T47D (cell line): ENCODE data around the gene FGF11.

Experiments used
- DNase-seq, 2 experiments: peaks; one replicate each; pipeline versions ENCODE4 v3.0.0 to v3.0.0-alpha.2; 2011 to 2012; ENCODE audit warnings: low read depth in 1 of 2, low spot score in 1 of 2
- JUND ChIP-seq: IDR thresholded peaks from 2 replicates; pipeline ENCODE4 v1.6.1; 2012; ENCODE audit warnings: low read depth
- in situ Hi-C: cut with HindIII; loops from 2 replicates; pipeline ENCODE4 v1.10.0; 2016; ENCODE audit warnings: low sequenced_read_pairs, low pct_unique_long_range_greater_than_20kb

Gene FGF11

DNA sequence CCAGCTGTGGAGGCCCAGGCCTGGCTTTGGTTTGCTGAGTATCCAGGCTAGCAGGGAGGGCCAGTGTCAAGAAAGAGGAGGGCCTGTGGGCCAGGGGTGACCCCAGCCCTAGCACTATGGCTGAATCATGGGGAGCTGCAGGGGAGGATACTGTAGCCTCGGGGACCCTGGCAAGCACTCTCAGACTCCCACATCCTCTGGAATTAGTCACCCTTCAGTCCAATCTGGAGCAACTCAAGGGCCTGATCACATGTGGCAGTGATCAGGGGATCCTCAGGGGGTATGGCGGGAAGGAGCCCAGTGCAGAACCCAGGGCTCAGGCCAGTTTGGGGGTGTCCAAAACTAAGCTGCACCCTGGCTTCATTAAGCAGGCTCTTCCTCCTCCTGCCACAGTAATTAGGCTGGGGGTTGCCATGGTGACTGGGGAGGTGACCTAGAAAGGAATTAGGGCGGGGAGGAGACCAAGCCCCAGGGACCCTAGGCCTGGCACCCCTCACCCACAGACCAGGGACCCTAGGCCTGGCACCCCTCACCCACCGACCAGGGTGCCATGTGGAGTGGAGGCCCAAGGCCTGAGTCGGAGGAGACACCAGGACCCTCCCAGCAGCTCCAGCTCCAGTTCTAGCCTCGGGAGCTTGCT, 25.8 kb upstream of the FGF11 start:
- DNase-seq = no peak
- in situ Hi-C loops = no loop called here
- no peak for TF ChIP-seq JUND

DNA sequence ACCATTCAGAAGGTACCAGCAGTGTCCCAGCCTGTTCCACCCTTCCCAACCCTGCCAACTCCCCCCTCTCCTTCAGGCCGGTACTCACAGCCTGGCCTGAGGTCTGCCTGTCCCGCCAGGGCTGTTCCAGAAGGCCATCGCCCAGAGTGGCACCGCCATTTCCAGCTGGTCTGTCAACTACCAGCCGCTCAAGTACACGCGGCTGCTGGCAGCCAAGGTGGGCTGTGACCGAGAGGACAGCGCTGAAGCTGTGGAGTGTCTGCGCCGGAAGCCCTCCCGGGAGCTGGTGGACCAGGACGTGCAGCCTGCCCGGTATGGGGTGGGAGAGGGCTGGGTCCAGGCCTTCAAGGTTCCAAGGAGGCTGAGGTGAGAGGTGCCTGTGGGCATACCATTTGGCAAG, 24.5 kb upstream of the FGF11 start:
- no peak for TF ChIP-seq JUND
- in situ Hi-C loops = no loop called here

DNA sequence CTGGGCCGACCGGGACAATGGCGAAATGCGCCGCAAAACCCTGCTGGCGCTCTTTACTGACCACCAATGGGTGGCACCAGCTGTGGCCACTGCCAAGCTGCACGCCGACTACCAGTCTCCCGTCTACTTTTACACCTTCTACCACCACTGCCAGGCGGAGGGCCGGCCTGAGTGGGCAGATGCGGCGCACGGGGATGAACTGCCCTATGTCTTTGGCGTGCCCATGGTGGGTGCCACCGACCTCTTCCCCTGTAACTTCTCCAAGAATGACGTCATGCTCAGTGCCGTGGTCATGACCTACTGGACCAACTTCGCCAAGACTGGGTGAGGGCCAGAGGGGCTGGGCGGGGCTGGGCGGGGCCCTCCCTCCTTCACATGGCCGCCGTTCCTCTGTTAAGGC, 23.5 kb upstream of the FGF11 start:
- TF ChIP-seq JUND = no peak
- in situ Hi-C loops = no loop called here
- no peak for DNase-seq

More for the DNA sequence above, 24.5 kb upstream of the FGF11 start:
- DNase-seq = no peak

DNA sequence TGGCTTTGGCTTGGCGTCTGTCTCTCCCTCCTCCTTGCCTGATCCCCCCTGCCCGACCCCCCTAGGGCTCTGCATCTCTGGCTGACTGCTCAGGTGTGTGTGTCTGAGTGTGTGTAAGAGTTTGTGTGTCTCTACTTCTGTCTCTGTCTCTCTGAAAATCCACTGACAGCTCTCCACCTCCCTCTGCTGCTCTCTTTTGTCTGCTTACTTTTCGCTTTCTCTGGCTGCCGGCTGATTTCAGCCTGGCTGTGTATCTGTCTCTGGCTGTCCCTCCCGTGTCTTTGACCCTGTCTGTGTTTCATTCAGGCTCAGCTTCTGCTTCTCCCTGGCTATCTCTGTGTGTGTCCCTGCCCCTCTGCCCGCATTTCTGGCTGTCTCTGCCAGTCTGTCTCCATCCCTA, 23.0 kb upstream of the FGF11 start:
- no peak for TF ChIP-seq JUND
- peak in 1 of 2 experiments; percentile 22 for DNase-seq
- in situ Hi-C loops = no loop called here

DNA sequence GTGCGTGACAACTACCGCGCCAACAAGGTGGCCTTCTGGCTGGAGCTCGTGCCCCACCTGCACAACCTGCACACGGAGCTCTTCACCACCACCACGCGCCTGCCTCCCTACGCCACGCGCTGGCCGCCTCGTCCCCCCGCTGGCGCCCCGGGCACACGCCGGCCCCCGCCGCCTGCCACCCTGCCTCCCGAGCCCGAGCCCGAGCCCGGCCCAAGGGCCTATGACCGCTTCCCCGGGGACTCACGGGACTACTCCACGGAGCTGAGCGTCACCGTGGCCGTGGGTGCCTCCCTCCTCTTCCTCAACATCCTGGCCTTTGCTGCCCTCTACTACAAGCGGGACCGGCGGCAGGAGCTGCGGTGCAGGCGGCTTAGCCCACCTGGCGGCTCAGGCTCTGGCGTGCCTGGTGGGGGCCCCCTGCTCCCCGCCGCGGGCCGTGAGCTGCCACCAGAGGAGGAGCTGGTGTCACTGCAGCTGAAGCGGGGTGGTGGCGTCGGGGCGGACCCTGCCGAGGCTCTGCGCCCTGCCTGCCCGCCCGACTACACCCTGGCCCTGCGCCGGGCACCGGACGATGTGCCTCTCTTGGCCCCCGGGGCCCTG, 22.2 kb upstream of the FGF11 start:
- no peak for TF ChIP-seq JUND
- DNase-seq = no peak
- in situ Hi-C loops = no loop called here

DNA sequence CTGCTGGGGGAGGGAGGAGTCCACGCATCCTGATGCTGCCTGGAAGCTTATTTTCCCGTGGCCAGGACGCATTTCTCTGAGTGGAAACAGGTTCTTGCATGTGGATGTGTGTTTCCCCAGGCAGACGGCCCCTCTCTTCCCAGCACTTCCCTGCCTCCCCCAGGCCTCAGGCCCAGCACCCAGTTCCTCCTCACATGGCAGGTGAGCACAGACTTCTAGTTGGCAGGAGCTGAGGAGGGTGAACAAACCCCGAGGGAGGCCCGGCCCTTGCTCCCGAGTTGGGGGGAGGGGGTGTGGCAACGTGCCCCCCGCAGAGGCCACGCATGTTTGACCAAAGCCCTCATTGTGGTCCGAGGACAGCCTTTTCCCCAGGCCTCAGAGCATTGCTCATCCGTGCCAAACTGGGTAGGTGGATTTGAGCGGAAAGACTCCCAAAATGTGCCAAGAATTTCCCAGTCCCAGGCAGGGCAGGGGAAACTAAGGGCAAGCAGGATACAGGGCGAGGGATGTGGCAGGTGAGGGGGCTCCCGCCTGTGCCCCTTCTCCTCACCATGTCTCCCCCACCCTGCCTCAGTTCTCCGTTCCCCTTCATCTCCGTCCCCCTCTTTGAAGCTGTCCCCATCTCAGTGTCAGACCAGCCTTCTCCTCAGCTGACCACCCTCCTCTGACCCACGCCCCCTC, 20.7 kb upstream of the FGF11 start:
- DNase-seq = no peak
- in situ Hi-C loops = no loop called here
- no peak for TF ChIP-seq JUND

DNA sequence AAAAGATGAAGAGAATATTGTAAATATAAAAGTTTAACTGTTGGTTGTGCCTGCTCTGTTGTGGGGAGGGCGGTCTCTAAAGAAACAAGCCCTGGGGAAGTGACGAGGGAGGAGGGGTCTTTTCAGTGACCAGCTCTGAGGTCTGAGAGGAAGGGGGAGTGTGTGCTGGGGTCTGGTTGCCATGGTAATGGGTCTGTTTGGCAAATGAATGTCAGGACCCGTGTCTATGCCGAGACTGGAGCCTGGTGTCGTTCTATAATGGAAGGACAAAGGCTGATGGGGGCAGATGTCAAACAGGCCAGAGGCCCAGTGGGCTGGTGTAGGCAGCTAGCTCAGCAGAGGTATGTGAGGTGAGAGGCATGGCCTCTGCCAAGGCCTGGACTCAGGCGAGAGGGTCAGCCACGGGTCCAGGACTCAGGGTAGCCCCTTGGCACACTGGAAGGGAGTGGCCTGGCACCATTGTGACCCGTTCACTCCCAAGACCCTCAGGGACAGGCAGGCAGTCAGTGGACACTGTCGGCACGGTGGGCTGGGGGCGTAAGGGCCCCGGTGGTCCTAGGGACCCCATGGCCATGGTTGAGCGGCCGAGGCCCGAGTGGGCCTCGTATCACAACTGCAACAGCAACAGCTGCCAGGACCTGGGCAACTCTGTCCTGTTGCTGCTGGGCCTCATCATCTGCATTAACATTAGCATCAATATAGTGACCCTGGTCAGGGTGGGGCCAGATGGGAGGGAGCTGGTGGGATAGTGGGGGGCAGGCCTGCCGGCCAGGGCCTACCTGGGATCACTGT, 19.3 kb upstream of the FGF11 start, which contains the start of gene SPEM1:
Gene SPEM1 (plus strand): TSS at position 506 of the 792 bp plus-strand sequence. CDS start 61 bp downstream, at position 567.
- in situ Hi-C loops = no loop called here

DNA sequence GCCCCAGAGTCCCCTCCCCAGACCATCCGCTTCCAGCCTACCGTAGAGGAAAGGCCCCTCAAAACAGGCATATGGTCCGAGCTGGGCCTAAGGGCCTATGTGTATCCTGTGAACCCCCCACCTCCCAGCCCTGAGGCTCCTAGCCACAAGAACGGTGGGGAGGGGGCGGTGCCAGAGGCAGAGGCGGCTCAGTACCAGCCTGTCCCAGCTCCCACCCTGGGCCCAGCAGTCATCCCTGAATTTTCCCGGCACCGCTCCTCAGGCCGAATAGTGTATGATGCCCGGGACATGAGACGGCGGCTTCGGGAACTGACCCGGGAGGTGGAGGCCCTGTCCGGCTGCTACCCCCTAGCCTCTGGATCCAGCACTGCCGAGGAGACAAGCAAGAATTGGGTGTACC, 18.1 kb upstream of the FGF11 start:
- no peak for DNase-seq
- TF ChIP-seq JUND = no peak
- in situ Hi-C loops = no loop called here

More for the DNA sequence above, 19.3 kb upstream of the FGF11 start, which contains the start of gene SPEM1:
- no peak for TF ChIP-seq JUND
- DNase-seq = no peak

DNA sequence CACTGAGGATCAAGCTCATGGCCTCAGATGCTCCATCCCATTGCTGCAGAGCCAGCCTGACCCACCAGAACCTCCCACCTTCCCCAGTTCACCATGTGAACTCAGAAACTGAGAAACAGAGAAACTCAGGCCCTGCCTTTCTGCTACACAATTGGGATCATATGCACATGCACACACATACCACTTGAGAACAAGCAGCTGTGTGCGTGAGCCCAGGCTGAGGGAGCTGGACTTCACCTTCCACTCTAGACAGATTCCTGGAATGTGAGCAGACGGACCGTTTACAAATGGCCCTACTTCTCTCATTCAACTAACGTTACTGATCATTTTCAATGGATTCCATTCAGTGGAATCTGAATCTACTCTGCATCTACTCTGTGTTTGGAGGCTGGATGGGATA, 15.6 kb upstream of the FGF11 start:
- TF ChIP-seq JUND = no peak
- DNase-seq = no peak
- in situ Hi-C loops = no loop called here

DNA sequence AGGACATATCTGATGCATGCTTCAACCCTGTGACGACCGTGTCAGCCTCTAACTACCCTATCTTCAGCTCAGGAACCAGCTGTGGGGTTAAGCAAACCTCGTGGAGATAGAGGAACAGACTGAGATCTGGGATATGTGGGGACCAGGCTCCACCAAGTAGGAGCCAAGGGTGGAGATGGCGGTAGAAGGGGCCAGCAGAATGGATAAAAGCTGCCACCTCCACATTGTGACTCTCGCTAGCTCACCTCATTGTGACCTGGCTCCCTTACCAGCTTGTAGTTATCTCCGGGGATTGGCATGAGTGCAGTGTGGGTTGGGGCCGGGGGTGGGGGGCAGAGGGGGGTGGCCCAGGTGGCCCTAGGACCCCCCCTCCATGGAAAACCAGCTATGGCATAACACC, 14.0 kb upstream of the FGF11 start, which contains the start of gene SPEM2:
Gene SPEM2 (plus strand): TSS at position 301 of the 400 bp plus-strand sequence. CDS start 73 bp downstream, at position 374.
- no peak for DNase-seq
- TF ChIP-seq JUND = no peak
- in situ Hi-C loops = no loop called here

DNA sequence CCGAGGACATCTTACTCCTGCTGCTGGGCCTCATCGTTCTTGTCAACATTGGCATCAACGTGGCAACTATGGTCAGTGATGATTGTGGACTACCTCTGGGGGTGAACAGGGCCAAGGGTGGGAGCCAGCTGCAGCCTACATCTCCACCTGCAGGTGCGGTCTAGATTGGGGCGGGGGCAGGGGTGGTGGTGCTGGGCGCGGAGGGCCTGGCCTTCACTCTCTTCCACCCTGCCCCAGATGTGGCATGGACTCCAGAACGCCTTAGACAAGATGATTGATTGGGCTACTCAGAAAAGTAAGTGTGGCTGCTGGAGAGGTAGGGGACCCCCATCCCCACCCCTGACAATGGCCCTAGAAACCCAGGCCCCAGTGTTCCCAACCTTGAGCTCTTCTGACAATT, 13.6 kb upstream of the FGF11 start:
- no peak for DNase-seq
- in situ Hi-C loops = no loop called here

DNA sequence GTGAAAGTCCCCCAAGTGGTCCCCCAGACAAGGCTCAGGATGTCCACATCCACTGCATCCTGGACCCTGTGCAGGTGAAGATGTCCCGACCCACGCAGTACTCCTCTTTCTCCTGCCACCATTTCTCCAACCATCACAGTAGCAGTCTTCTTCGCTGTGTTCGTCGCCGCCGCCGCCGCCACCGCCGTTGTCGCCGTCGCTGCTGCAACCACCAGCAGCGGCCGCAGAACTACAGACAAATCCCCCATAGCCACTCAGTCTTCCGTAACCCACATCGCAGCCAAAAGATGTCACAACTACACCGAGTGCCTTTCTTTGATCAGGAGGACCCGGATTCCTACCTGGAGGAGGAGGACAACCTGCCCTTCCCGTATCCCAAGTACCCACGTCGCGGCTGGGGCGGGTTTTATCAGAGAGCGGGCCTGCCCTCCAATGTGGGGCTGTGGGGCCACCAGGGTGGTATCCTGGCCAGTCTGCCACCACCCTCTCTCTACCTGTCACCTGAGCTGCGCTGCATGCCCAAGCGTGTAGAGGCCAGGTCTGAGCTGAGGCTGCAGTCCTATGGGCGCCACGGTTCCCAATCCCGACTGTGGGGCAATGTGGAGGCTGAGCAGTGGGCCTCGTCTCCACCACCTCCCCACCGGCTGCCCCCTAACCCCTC, 13.0 kb upstream of the FGF11 start:
- in situ Hi-C loops = no loop called here
- TF ChIP-seq JUND = no peak
- DNase-seq = no peak

More for the DNA sequence above, 13.6 kb upstream of the FGF11 start:
- TF ChIP-seq JUND = no peak
